ENCODE results near the gene CD180.
A peak's percentile ranks its signal among the peaks of the same experiment; 100 is the strongest.

CD180 gene

GRCh38 chr5:67146981-67147380 lies 49.6 kb downstream of the CD180 start:
- TF ChIP-seq REST (IDR thresholded peaks at IDR 0.05; ENCODE audit: insufficient replicate concordance, low read depth), result no peak
- TF ChIP-seq POLR2AphosphoS5 (IDR thresholded peaks at IDR 0.05; ENCODE audit: low read depth), result no peak
- TF ChIP-seq GABPA (IDR thresholded peaks at IDR 0.05; ENCODE audit: low read depth), result no peak
- TF ChIP-seq SPI1 (IDR thresholded peaks at IDR 0.05; ENCODE audit: borderline replicate concordance, low read depth), result no peak
- TF ChIP-seq CTCF (IDR thresholded peaks at IDR 0.05; ENCODE audit: insufficient read depth, low read length), result no peak
- Histone ChIP-seq H3K4me3 (replicated peaks; ENCODE audit: insufficient read depth, low read length) (no peak overlapping the region), H3K27me3 (ENCODE audit: insufficient read depth, poor library complexity, severe bottlenecking) (no peaks in the 10 kb centered on the region), H3K27ac (replicated peaks) (no peak overlapping the region)
- DNase-seq (ENCODE audit: low read depth in 1 of 2, low spot score in 1 of 2), result no peak

GRCh38 chr5:67146574-67146973 lies 50.0 kb downstream of the CD180 start:
- TF ChIP-seq CTCF (IDR thresholded peaks at IDR 0.05; ENCODE audit: insufficient read depth, low read length) (no peak), SPI1 (IDR thresholded peaks at IDR 0.05; ENCODE audit: borderline replicate concordance, low read depth) (no peak), GABPA (IDR thresholded peaks at IDR 0.05; ENCODE audit: low read depth) (no peak), REST (IDR thresholded peaks at IDR 0.05; ENCODE audit: insufficient replicate concordance, low read depth) (no peak), POLR2AphosphoS5 (IDR thresholded peaks at IDR 0.05; ENCODE audit: low read depth) (no peak)
- DNase-seq (ENCODE audit: low read depth in 1 of 2, low spot score in 1 of 2), result peak in 1 of 2 experiments; percentile 17
- H3K4me3 ChIP-seq (replicated peaks; ENCODE audit: insufficient read depth, low read length), result no peak overlapping the region
- H3K27me3 ChIP-seq (ENCODE audit: insufficient read depth, poor library complexity, severe bottlenecking), result no peaks in the 10 kb centered on the region
- no peak overlapping the region for H3K27ac ChIP-seq (replicated peaks)

DNA sequence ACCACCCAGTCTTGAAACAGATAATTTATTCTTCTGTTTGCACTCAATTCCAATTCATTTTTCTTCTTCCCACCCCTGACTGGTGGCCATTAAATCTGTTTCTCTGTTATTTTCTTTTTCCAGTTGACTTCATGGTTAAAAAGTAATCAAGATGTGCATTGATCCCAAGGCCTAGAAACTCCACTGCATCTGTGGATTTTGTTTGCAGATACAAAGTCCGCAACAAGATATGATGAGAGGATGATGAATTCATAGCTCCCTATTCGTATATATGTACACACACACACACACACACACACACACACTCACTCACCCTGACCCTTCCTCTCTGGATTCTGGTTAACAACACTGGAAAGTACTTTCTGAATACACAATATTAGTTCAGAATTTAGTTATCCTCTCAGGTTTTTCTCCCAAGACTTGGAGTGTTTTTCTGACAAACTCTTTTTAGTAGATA lies 52.4 kb downstream of the CD180 start:
- Histone ChIP-seq H3K27me3 (ENCODE audit: insufficient read depth, poor library complexity, severe bottlenecking) (no peaks in the 10 kb centered on the region), H3K27ac (replicated peaks) (no peak overlapping the region), H3K4me3 (replicated peaks; ENCODE audit: insufficient read depth, low read length) (no peak overlapping the region)
- no peak for DNase-seq (ENCODE audit: low read depth in 1 of 2, low spot score in 1 of 2)
- TF ChIP-seq SPI1 (IDR thresholded peaks at IDR 0.05; ENCODE audit: borderline replicate concordance, low read depth), result no peak
- TF ChIP-seq POLR2AphosphoS5 (IDR thresholded peaks at IDR 0.05; ENCODE audit: low read depth), result no peak

GRCh38 chr5:67143549-67143948 lies 53.0 kb downstream of the CD180 start:
- Histone ChIP-seq H3K27me3 (ENCODE audit: insufficient read depth, poor library complexity, severe bottlenecking) (no peaks in the 10 kb centered on the region), H3K27ac (replicated peaks) (no peak overlapping the region), H3K4me3 (replicated peaks; ENCODE audit: insufficient read depth, low read length) (no peak overlapping the region)
- no peak for DNase-seq (ENCODE audit: low read depth in 1 of 2, low spot score in 1 of 2)
- no peak for TF ChIP-seq POLR2AphosphoS5 (IDR thresholded peaks at IDR 0.05; ENCODE audit: low read depth)

DNA sequence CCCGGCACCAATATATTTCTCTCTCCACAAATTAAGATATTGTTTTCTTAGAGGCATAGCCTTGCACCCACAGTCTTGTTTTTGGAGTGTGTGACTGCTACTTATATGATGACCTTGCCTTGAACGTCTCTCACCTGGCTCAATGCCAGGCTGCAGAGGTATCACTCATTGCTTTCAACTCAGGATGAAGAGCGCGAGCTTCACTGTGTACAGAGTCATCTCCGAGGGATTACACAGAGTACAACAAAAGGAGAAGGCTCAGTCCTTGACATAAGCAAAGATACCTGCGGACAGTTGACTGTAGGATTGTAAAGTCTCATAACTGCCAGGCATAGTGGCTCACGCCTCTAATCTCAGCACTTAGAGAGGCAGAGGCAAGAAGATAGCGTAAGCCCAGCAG lies 53.8 kb downstream of the CD180 start:
- Histone ChIP-seq H3K27me3 (ENCODE audit: insufficient read depth, poor library complexity, severe bottlenecking) (no peaks in the 10 kb centered on the region), H3K4me3 (replicated peaks; ENCODE audit: insufficient read depth, low read length) (no peak overlapping the region), H3K27ac (replicated peaks) (no peak overlapping the region)
- TF ChIP-seq SPI1 (IDR thresholded peaks at IDR 0.05; ENCODE audit: borderline replicate concordance, low read depth) (no peak), POLR2AphosphoS5 (IDR thresholded peaks at IDR 0.05; ENCODE audit: low read depth) (no peak), CTCF (IDR thresholded peaks at IDR 0.05; ENCODE audit: insufficient read depth, low read length) (no peak), GABPA (IDR thresholded peaks at IDR 0.05; ENCODE audit: low read depth) (no peak), REST (IDR thresholded peaks at IDR 0.05; ENCODE audit: insufficient replicate concordance, low read depth) (no peak)
- no peak for DNase-seq (ENCODE audit: low read depth in 1 of 2, low spot score in 1 of 2)

Measured in HL-60 (cell line).